Vagina (tissue), 2 donors: ENCODE measurements around the gene FRRS1. TPM values are rescaled to one million over a fixed set of nuclear protein-coding genes. Genes with fewer than 3 reads are reported as not detected.

Experiments
- DNase-seq, 2 donors: peaks; one replicate each; pipeline ENCODE4 v3.0.0-alpha.2; 2017; ENCODE audit errors: extremely low spot score in 2 of 2
- H3K27ac ChIP-seq: fragments of 200-600 bp; sonication (generic); one replicate; pipeline ENCODE4 v1.5.1; 2019
- H3K27me3 ChIP-seq: fragments of 200-600 bp; sonication (generic); one replicate; pipeline ENCODE4 v1.5.1; 2019
- H3K36me3 ChIP-seq, 2 donors: fragments of 200-600 bp; sonication (generic); one replicate each; pipeline ENCODE4 v1.5.1; 2017 to 2019
- H3K4me1 ChIP-seq: fragments of 200-600 bp; sonication (generic); one replicate; pipeline ENCODE4 v1.5.1; 2019
- H3K4me3 ChIP-seq, 2 donors: fragments of 200-600 bp; sonication (generic); 1 replicate in 1 of 2; 2 replicates in 1 of 2; pipeline ENCODE4 v1.5.1; 2016 to 2019
- H3K9me3 ChIP-seq: fragments of 200-600 bp; sonication (generic); one replicate; pipeline ENCODE4 v1.5.1; 2019
- POLR2A ChIP-seq, 2 donors: fragments of 450-650 bp; IDR thresholded peaks; one replicate each; pipeline ENCODE4 v1.6.1; 2017; ENCODE audit warnings: antibody characterized with exemption in 2 of 2, mild to moderate bottlenecking in 2 of 2, moderate library complexity in 2 of 2
- POLR2AphosphoS5 ChIP-seq, 2 donors: sonication (generic); formaldehyde crosslinking; IDR thresholded peaks; one replicate each; pipeline ENCODE4 v1.9.0; 2017; ENCODE audit warnings: antibody characterized with exemption in 2 of 2, mild to moderate bottlenecking in 2 of 2, low read depth in 1 of 2; ENCODE audit not compliant: insufficient read depth in 1 of 2
- intact Hi-C: fragments of 100-400 bp; cut with DNase I; formaldehyde crosslinking; loops from one replicate; pipeline ENCODE4 v1.15.1; 2023
- total RNA-seq: library from RNA; depleted of rRNA; stranded (reverse); fragments of >200 nt; gene quantifications from one replicate; pipeline ENCODE4 v1.2.3, GENCODE V29; 2016
- TF ChIP-seq, protein P1 (sequence below), 3 experiments: fragments of 450-650 bp in 2 of 3; fragments of 200-600 bp in 1 of 3; sonication (generic) in 1 of 3; IDR thresholded peaks; one replicate each; pipeline ENCODE4 v1.5.1; 2017 to 2019; ENCODE audit warnings: antibody characterized with exemption in 3 of 3, mild to moderate bottlenecking in 2 of 3, moderate library complexity in 2 of 3

FRRS1 gene
- total RNA-seq, 1 donor from 2014 or later = 22.1 TPM

DNA sequence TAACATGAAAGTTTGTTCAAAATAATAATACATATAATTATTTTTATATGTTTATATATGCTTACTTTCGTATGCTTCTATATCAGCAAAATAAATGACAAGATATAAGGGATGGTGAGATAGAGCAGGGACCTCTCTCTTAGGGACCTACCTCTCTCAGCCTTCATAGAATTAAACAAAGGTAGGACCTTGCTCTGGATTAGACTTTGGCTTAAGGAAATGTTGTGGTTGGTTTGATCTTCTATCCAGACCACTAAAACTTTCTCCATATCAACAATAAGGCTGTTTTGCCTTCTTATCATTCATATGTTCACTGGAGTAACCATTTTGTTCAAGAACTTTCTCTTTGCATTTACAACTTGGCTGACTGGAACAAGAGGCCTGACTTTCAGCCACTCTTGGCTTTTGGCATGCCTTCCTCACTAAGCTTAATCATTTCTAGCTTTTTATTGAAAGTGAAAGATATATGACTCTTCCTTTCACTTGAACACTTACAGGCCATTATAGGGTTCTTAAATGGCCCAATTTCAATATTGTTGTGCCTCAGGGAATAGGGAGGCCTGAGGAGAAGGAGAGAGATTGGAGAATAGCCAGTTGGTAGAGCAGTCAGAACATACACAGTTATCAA is 14.4 kb downstream of the FRRS1 start:
- Histone ChIP-seq H3K27ac (no peak overlapping the region), H3K36me3 (no peaks in the 10 kb centered on the region), H3K9me3 (no peaks in the 10 kb centered on the region), H3K4me1 (peaks cover 1% of the 10 kb centered on the region), H3K4me3 (no peak overlapping the region), H3K27me3 (no peaks in the 10 kb centered on the region)
- TF ChIP-seq POLR2AphosphoS5 (IDR thresholded peaks at IDR 0.05; ENCODE audit: insufficient read depth in 1 of 2, low read depth in 1 of 2) = no peak
- TF ChIP-seq POLR2A (IDR thresholded peaks at IDR 0.05) = no peak
- TF ChIP-seq, protein P1, sequence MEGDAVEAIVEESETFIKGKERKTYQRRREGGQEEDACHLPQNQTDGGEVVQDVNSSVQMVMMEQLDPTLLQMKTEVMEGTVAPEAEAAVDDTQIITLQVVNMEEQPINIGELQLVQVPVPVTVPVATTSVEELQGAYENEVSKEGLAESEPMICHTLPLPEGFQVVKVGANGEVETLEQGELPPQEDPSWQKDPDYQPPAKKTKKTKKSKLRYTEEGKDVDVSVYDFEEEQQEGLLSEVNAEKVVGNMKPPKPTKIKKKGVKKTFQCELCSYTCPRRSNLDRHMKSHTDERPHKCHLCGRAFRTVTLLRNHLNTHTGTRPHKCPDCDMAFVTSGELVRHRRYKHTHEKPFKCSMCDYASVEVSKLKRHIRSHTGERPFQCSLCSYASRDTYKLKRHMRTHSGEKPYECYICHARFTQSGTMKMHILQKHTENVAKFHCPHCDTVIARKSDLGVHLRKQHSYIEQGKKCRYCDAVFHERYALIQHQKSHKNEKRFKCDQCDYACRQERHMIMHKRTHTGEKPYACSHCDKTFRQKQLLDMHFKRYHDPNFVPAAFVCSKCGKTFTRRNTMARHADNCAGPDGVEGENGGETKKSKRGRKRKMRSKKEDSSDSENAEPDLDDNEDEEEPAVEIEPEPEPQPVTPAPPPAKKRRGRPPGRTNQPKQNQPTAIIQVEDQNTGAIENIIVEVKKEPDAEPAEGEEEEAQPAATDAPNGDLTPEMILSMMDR (IDR thresholded peaks at IDR 0.05) = no peak
- no peak for DNase-seq
- intact Hi-C loops = no loop called here

DNA sequence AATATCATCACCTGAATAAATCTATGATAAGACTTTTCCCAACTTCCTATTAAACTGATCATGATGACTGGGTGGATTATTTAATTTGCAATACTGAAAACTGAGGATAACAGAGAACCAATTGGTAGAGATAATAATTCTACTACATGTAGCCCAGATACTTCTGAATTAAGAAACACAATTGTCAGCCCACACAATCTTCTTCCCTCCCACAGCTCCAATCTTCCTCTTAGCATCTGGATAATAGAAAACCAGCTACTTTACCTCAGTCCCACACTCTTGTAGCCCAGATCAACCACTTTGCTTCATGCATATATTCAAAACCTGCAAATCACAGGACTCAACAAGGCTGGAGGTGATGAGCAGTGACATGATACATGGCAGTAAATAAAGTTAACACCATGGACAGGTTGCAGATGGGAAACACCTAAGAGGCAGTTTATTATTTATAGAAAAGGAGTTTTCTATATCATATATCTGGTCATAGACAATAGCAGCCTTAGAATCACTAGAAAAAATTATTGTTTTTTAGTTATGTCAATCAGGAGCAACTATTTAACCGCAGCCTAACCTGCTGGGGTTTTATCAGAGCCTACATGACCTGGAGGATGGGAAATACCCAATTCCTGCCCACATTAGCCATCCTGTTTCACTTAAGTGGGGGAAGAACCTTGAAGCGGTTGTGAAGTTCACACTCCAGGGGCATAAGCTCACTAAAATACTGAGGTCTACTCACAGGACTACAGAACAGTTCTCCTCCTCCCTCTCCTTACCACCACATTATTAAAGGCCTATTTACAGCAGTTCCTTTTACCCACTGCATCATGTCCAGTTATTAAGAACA is 16.7 kb downstream of the FRRS1 start:
- TF ChIP-seq POLR2AphosphoS5 (IDR thresholded peaks at IDR 0.05; ENCODE audit: insufficient read depth in 1 of 2, low read depth in 1 of 2) = no peak
- TF ChIP-seq POLR2A (IDR thresholded peaks at IDR 0.05) = no peak
- TF ChIP-seq, protein P1 (IDR thresholded peaks at IDR 0.05) = no peak
- no peaks in the 10 kb centered on the region for H3K4me1 ChIP-seq
- no peaks in the 10 kb centered on the region for H3K27me3 ChIP-seq
- no peaks in the 10 kb centered on the region for H3K9me3 ChIP-seq
- DNase-seq = no peak
- intact Hi-C loops = no loop called here
- no peaks in the 10 kb centered on the region for H3K36me3 ChIP-seq
- H3K4me3 ChIP-seq = no peak overlapping the region
- H3K27ac ChIP-seq = no peak overlapping the region

DNA sequence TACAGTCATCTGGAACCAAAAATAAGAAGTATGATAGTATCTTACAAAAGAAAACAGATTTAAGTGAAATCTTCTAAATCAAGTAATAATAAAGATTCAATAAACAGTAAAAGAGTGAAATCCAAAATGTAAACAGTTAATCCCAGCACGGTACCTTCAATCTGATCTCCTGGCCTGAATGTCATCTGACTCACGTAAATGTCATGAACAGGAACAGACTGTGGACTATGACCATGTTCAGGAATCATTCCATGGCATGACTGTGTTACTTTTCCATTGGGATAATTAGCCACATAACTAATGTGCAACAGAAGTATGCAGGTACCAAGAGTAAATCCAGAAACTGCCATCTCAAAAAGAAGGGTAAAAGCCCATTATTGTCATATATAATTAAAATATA is 18.0 kb downstream of the FRRS1 start:
- H3K9me3 ChIP-seq = no peaks in the 10 kb centered on the region
- H3K4me3 ChIP-seq = no peak overlapping the region
- TF ChIP-seq POLR2A (IDR thresholded peaks at IDR 0.05) (no peak), POLR2AphosphoS5 (IDR thresholded peaks at IDR 0.05; ENCODE audit: insufficient read depth in 1 of 2, low read depth in 1 of 2) (no peak)
- TF ChIP-seq, protein P1 (IDR thresholded peaks at IDR 0.05) = no peak

DNA sequence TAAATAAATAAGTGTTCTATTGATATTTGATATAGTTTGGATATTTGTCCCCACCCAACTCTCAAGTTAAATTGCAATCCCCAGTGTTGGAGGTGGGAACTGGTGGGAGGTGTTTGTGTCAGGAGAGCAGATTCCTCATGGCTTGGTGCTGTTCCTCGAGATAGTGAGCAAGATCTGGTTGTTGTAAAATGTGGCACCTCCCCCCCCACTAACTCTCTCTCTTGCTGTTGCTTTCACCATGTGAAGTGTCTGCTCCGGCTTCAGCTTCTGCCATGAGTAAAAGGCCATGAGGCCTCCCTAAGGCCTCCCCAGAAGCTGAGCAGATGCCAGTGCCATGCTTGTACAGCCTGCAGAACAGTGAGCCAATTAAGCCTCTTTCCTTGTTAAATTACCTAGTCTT is 20.8 kb downstream of the FRRS1 start:
- TF ChIP-seq POLR2AphosphoS5 (IDR thresholded peaks at IDR 0.05; ENCODE audit: insufficient read depth in 1 of 2, low read depth in 1 of 2) (no peak), POLR2A (IDR thresholded peaks at IDR 0.05) (no peak)
- TF ChIP-seq, protein P1 (IDR thresholded peaks at IDR 0.05) = no peak
- H3K9me3 ChIP-seq = no peaks in the 10 kb centered on the region
- H3K36me3 ChIP-seq = peaks cover 0 to 15% of the 10 kb centered on the region in 2 donors

More for the DNA sequence above, 18.0 kb downstream of the FRRS1 start:
- H3K27ac ChIP-seq = no peak overlapping the region
- H3K4me1 ChIP-seq = no peaks in the 10 kb centered on the region
- intact Hi-C loops = no loop called here
- DNase-seq = no peak
- H3K27me3 ChIP-seq = no peaks in the 10 kb centered on the region
- no peaks in the 10 kb centered on the region for H3K36me3 ChIP-seq

DNA sequence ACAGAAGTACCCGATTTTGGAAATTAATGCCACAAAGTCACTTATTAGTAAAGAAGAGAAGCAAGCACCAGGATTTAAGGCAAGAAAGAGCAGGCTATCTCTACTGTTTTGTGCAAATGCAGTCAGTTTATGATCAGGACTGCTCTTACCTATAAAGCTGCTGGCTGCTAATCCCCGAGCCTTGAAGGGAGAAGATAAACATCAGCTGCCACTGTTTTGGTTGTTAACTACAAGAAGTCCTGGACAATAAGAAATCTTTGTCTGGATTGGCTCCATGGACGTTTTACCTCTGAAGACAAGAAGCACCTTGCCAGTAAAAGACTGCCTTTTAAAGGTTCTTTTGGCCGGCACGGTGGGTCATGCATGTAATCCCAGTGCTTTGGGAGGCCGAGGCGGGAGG is 21.4 kb downstream of the FRRS1 start:
- intact Hi-C loops = no loop called here
- TF ChIP-seq POLR2AphosphoS5 (IDR thresholded peaks at IDR 0.05; ENCODE audit: insufficient read depth in 1 of 2, low read depth in 1 of 2) (no peak), POLR2A (IDR thresholded peaks at IDR 0.05) (no peak)
- TF ChIP-seq, protein P1 (IDR thresholded peaks at IDR 0.05) = no peak
- Histone ChIP-seq H3K27ac (no peak overlapping the region), H3K4me3 (no peak overlapping the region), H3K4me1 (no peaks in the 10 kb centered on the region), H3K27me3 (no peaks in the 10 kb centered on the region), H3K36me3 (peaks cover 0 to 15% of the 10 kb centered on the region in 2 donors), H3K9me3 (no peaks in the 10 kb centered on the region)
- no peak for DNase-seq

More for the DNA sequence above, 20.8 kb downstream of the FRRS1 start:
- Histone ChIP-seq H3K27ac (no peak overlapping the region), H3K4me1 (no peaks in the 10 kb centered on the region), H3K27me3 (no peaks in the 10 kb centered on the region), H3K4me3 (no peak overlapping the region)
- no peak for DNase-seq
- intact Hi-C loops = no loop called here
